Endothelial cell of umbilical vein (primary cell): ENCODE data around the gene OR51E2. TPM values are rescaled to one million over a fixed set of nuclear protein-coding genes. Genes with fewer than 3 reads are reported as not detected.

Experiments
- BruUV-seq: library from RNA; stranded (reverse); fragments of 400-500 nt; replicated peaks from 2 replicates; lab custom pipeline; 2021; lab: Mats Ljungman, UMichigan
- CTCF ChIA-PET: fragments of 300-600, 350-600 bp; sonication (Branson Sonifier 250); formaldehyde crosslinking; loops from one replicate; lab custom pipeline; 2021; ENCODE audit warnings: antibody characterized with exemption, inconsistent platforms; lab: Charles Lee
- POLR2A ChIA-PET: fragments of 300-600, 350-600 bp; sonication (Branson Sonifier 250); formaldehyde crosslinking; loops from one replicate; lab custom pipeline; 2021; ENCODE audit warnings: antibody characterized with exemption, inconsistent platforms; lab: Charles Lee
- DNase-seq: peaks from one replicate; pipeline ENCODE4 v3.0.0-alpha.2; 2011; ENCODE audit warnings: low read depth, low spot score
- FAIRE-seq: peaks from 2 replicates; lab custom pipeline; 2011; peaks lifted over from hg19 to GRCh38; lab: Jason Lieb, UNC
- H2AFZ ChIP-seq: 2 replicates; pipeline ENCODE4 v1.6.0; 2012; ENCODE audit warnings: low read depth, low read length, control low read depth, inconsistent platforms
- H3K27ac ChIP-seq: 2 replicates; pipeline ENCODE4 v1.5.1; 2011; ENCODE audit warnings: low read depth, mild to moderate bottlenecking, control low read depth, low read length, moderate library complexity; ENCODE audit not compliant: insufficient read depth
- H3K27me3 ChIP-seq, 2 experiments: 2 replicates each; pipeline versions ENCODE4 v1.6.0 to v1.6.1; 2011; ENCODE audit warnings: low read length in 2 of 2, mixed read lengths in 1 of 2; ENCODE audit not compliant: control insufficient read depth in 2 of 2, insufficient read depth in 2 of 2
- H3K36me3 ChIP-seq, 2 experiments: 2 replicates in 1 of 2; 3 replicates in 1 of 2; pipeline ENCODE4 v1.5.1; 2011; ENCODE audit warnings: low read length in 2 of 2, mild to moderate bottlenecking in 1 of 2, moderate library complexity in 1 of 2; ENCODE audit not compliant: control insufficient read depth in 2 of 2, insufficient read depth in 2 of 2; ENCODE audit errors: extremely low read depth in 1 of 2
- H3K4me1 ChIP-seq: 3 replicates; pipeline ENCODE4 v1.5.1; 2011; ENCODE audit warnings: mild to moderate bottlenecking, low read length; ENCODE audit not compliant: control insufficient read depth, insufficient read depth; ENCODE audit errors: extremely low read depth
- H3K4me2 ChIP-seq: 2 replicates; pipeline ENCODE4 v1.6.1; 2011; ENCODE audit warnings: low read length, control low read depth, mixed read lengths; ENCODE audit not compliant: insufficient read depth
- H3K4me3 ChIP-seq, 3 experiments: fragments of 200-600 bp in 1 of 3; sonication (generic), shearing (Covaris generic) in 1 of 3; replicated peaks in 1 of 3; 2 replicates each; pipeline ENCODE4 v1.5.1; 2011 to 2016; ENCODE audit warnings: control low read depth in 3 of 3, low read length in 3 of 3, mild to moderate bottlenecking in 2 of 3, inconsistent platforms in 1 of 3, low read depth in 1 of 3, moderate library complexity in 1 of 3; ENCODE audit not compliant: insufficient read depth in 1 of 3
- H3K79me2 ChIP-seq: 2 replicates; pipeline ENCODE4 v1.6.0; 2012; ENCODE audit warnings: low read length, inconsistent platforms; ENCODE audit not compliant: control insufficient read depth, insufficient read depth
- H3K9ac ChIP-seq: replicated peaks from 2 replicates; pipeline ENCODE3; 2011; ENCODE audit warnings: low read length, control low read depth; ENCODE audit not compliant: insufficient read depth; ENCODE audit errors: extremely low read depth
- H3K9me1 ChIP-seq: replicated peaks from 3 replicates; pipeline ENCODE4 v1.6.0; 2011; ENCODE audit warnings: mild to moderate bottlenecking, low read length; ENCODE audit not compliant: control insufficient read depth, insufficient read depth; ENCODE audit errors: extremely low read depth
- H3K9me3 ChIP-seq: replicated peaks from 2 replicates; pipeline ENCODE4 v1.5.1; 2012; ENCODE audit warnings: low read length, inconsistent platforms; ENCODE audit not compliant: control insufficient read depth, insufficient read depth
- H4K20me1 ChIP-seq: replicated peaks from 2 replicates; pipeline ENCODE3; 2011; ENCODE audit warnings: mild to moderate bottlenecking, low read length; ENCODE audit not compliant: control insufficient read depth, insufficient read depth; ENCODE audit errors: extremely low read depth
- CTCF ChIP-seq, 2 donors: IDR thresholded peaks; 1 replicate in 1 of 2; 2 replicates in 1 of 2; pipeline ENCODE4 v1.5.1; 2011; ENCODE audit warnings: low read length in 2 of 2, mild to moderate bottlenecking in 2 of 2, moderate library complexity in 2 of 2, control low read depth in 1 of 2, inconsistent platforms in 1 of 2, low read depth in 1 of 2; ENCODE audit not compliant: insufficient read depth in 1 of 2; ENCODE audit errors: extremely low read depth in 1 of 2
- EZH2 ChIP-seq: IDR thresholded peaks from 2 replicates; pipeline ENCODE4 v1.6.1; 2012; ENCODE audit warnings: borderline replicate concordance, low read depth, mild to moderate bottlenecking, moderate library complexity, low read length, inconsistent platforms; ENCODE audit not compliant: severe bottlenecking
- FOS ChIP-seq: IDR thresholded peaks from 2 replicates; pipeline ENCODE4 v1.6.1; 2011; ENCODE audit warnings: mild to moderate bottlenecking, low read length, moderate library complexity, borderline replicate concordance; ENCODE audit not compliant: insufficient read depth
- GATA2 ChIP-seq: IDR thresholded peaks from 2 replicates; pipeline ENCODE4 v1.7.0; 2011; ENCODE audit warnings: low read depth, mild to moderate bottlenecking, moderate library complexity, mixed read lengths, low read length; ENCODE audit not compliant: insufficient read length, insufficient read depth
- JUN ChIP-seq: IDR thresholded peaks from 2 replicates; pipeline ENCODE4 v1.6.1; 2011; ENCODE audit warnings: borderline replicate concordance, low read depth; ENCODE audit not compliant: insufficient read length, insufficient read depth
- MYC ChIP-seq: IDR thresholded peaks from one replicate; pipeline ENCODE4 v1.6.1; 2011; ENCODE audit warnings: mild to moderate bottlenecking, low read depth, low read length
- POLR2A ChIP-seq: IDR thresholded peaks from 2 replicates; pipeline ENCODE4 v1.6.1; 2012; ENCODE audit warnings: low read depth, mild to moderate bottlenecking, control low read depth, low read length
- POLR2AphosphoS5 ChIP-seq: IDR thresholded peaks from 2 replicates; pipeline ENCODE4 v1.6.1; 2012; ENCODE audit warnings: low read depth, mild to moderate bottlenecking, control low read depth, low read length, moderate library complexity; ENCODE audit not compliant: insufficient read depth
- dilution Hi-C: fragments of 300-500 bp; cut with MboI; formaldehyde crosslinking; loops from one replicate; pipeline ENCODE4 v1.15.0; 2019; ENCODE audit warnings: low sequenced_read_pairs; ENCODE audit not compliant: extremely low pct_ligation_motif_present
- intact Hi-C: fragments of 100-400 bp; cut with micrococcal nuclease; formaldehyde crosslinking; loops from one replicate; pipeline ENCODE4 v1.10.0; 2022
- polyA plus RNA-seq, 4 experiments: library from polyadenylated mRNA; depleted of rRNA in 3 of 4; stranded (reverse) in 3 of 4; unstranded in 1 of 4; fragments of >200 nt; gene quantifications; 2 replicates each; pipeline versions ENCODE4 v1.2.1 to v1.2.3, GENCODE V29; 2011 to 2012; ENCODE audit warnings: missing spikeins in 1 of 4
- total RNA-seq: library from RNA; stranded (reverse); gene quantifications from 2 replicates; pipeline ENCODE4 v1.2.3, GENCODE V29; 2021
- TF ChIP-seq, protein P1 (sequence below): IDR thresholded peaks from 2 replicates; pipeline ENCODE4 v1.6.1; 2011; ENCODE audit not compliant: insufficient read depth, insufficient read length

The OR51E2 gene
- total and polyA plus RNA-seq, 2 donors (not counting 3 experiments of a cell fraction or from before 2014, with no cell fraction given), result not detected

DNA sequence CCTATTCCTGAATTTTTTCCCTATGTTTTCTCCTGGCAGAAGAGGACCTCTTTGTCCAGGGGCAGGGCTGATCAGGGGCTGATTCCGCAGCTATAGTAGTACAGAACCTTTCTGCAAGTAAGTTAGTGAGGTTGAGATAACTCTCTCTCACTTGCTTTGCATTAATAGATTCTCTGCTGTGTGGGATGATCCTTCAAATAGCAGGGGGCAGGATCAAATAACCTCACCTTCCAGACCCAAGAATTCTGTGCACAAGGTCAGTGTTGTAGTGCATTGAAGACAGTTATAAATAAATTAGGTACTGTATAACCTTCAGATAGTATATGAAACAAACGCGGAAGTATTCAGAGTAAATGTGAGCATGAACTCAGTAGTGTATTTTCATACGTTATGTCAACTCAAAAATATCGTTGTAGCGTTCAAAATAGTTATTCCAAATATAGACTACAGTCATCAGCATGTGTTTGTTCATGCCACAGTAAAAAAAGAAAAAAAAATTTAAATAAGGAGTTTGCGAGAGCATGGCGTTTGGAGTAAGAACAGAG is 7.2 kb upstream of the OR51E2 start:
- ChIA-PET CTCF (no interaction called here), POLR2A (no interaction called here)
- no peaks in the 10 kb centered on the region for H3K27me3 ChIP-seq
- no peaks in the 10 kb centered on the region for H3K36me3 ChIP-seq
- dilution Hi-C loops, result no loop called here
- no peak overlapping the region for H3K4me3 ChIP-seq
- no TSS peak for BruUV-seq
- no peak overlapping the region for H3K4me2 ChIP-seq
- no peak overlapping the region for H3K27ac ChIP-seq
- intact Hi-C loops, result no loop called here
- no peak overlapping the region for H3K9ac ChIP-seq
- no peak for DNase-seq
- H3K9me1 ChIP-seq, result no peaks in the 10 kb centered on the region
- no peaks in the 10 kb centered on the region for H3K9me3 ChIP-seq
- H3K79me2 ChIP-seq, result no peaks in the 10 kb centered on the region
- TF ChIP-seq FOS (no peak), POLR2A (no peak), EZH2 (no peak), JUN (no peak), CTCF (IDR thresholded peaks at IDR 0.05; ENCODE audit: extremely low read depth in 1 of 2, insufficient read depth in 1 of 2, low read depth in 1 of 2, low read length in 2 of 2) (no peak), POLR2AphosphoS5 (no peak), MYC (no peak), GATA2 (no peak)
- TF ChIP-seq, protein P1, sequence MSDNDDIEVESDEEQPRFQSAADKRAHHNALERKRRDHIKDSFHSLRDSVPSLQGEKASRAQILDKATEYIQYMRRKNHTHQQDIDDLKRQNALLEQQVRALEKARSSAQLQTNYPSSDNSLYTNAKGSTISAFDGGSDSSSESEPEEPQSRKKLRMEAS, result no peak
- H4K20me1 ChIP-seq, result no peaks in the 10 kb centered on the region
- no peak for FAIRE-seq
- H3K4me1 ChIP-seq, result no peaks in the 10 kb centered on the region
- H2AFZ ChIP-seq, result no peak overlapping the region
